Gastroesophageal sphincter (tissue), 4 donors: ENCODE measurements around the gene ACKR3. TPM values are rescaled to one million over a fixed set of nuclear protein-coding genes. Genes with fewer than 3 reads are reported as not detected.

Source experiments
- ATAC-seq: fragments of 150-250 bp; one replicate; pipeline ENCODE4 v1.9.1; 2016; ENCODE audit warnings: mild to moderate bottlenecking, moderate library complexity
- H3K27ac ChIP-seq, 4 donors: fragments of 200-600 bp; sonication (generic) in 3 of 4; 1 replicate in 3 of 4; 2 replicates in 1 of 4; pipeline ENCODE4 v1.5.1; 2016 to 2019
- H3K27me3 ChIP-seq: fragments of 200-600 bp; sonication (generic); one replicate; pipeline ENCODE4 v1.5.1; 2019
- H3K36me3 ChIP-seq, 2 donors: fragments of 200-600 bp; sonication (generic); one replicate each; pipeline ENCODE4 v1.5.1; 2019; ENCODE audit warnings: control low read depth in 1 of 2
- H3K4me1 ChIP-seq, 3 donors: fragments of 200-600 bp; sonication (generic); 1 replicate in 2 of 3; 2 replicates in 1 of 3; pipeline ENCODE4 v1.5.1; 2016 to 2019; ENCODE audit warnings: control low read depth in 2 of 3
- H3K4me3 ChIP-seq, 2 donors: fragments of 200-600 bp; sonication (generic); one replicate each; pipeline ENCODE4 v1.5.1; 2019; ENCODE audit warnings: mild to moderate bottlenecking in 1 of 2, moderate library complexity in 1 of 2
- H3K9me3 ChIP-seq, 3 donors: fragments of 200-600 bp; sonication (generic); one replicate each; pipeline ENCODE4 v1.5.1; 2017 to 2019; ENCODE audit warnings: control low read depth in 2 of 3
- EP300 ChIP-seq: sonication (generic); formaldehyde crosslinking; IDR thresholded peaks from one replicate; pipeline ENCODE4 v1.6.1; 2017; ENCODE audit warnings: antibody characterized with exemption, mild to moderate bottlenecking
- POLR2A ChIP-seq, 2 donors: fragments of 450-650 bp; IDR thresholded peaks; one replicate each; pipeline ENCODE4 v1.6.1; 2017; ENCODE audit warnings: antibody characterized with exemption in 2 of 2, mild to moderate bottlenecking in 2 of 2, moderate library complexity in 1 of 2
- POLR2AphosphoS5 ChIP-seq: sonication (generic); formaldehyde crosslinking; IDR thresholded peaks from one replicate; pipeline ENCODE4 v1.6.1; 2017; ENCODE audit warnings: antibody characterized with exemption
- WGBS, 2 donors: methylation state at CpG; one replicate each; pipeline ENCODE4 v1.1.5; 2018; ENCODE audit warnings: low coverage in 1 of 2; 5-methylcytosine and 5-hydroxymethylcytosine counted together
- total RNA-seq, 4 donors: library from RNA; depleted of rRNA; stranded (reverse); fragments of >200 nt; gene quantifications; one replicate each; pipeline ENCODE4 v1.1.0, GENCODE V29; 2016
- TF ChIP-seq, protein P1 (sequence below), 4 experiments: fragments of 200-600 bp in 2 of 4; fragments of 450-650 bp in 2 of 4; sonication (generic) in 1 of 4; IDR thresholded peaks; one replicate each; pipeline ENCODE4 v1.5.1; 2017 to 2019; ENCODE audit warnings: antibody characterized with exemption in 4 of 4, mild to moderate bottlenecking in 2 of 4, moderate library complexity in 2 of 4

The ACKR3 gene
- total RNA-seq, 4 donors from 2014 or later = 21.0 to 68.5 (median 42.5) TPM

DNA sequence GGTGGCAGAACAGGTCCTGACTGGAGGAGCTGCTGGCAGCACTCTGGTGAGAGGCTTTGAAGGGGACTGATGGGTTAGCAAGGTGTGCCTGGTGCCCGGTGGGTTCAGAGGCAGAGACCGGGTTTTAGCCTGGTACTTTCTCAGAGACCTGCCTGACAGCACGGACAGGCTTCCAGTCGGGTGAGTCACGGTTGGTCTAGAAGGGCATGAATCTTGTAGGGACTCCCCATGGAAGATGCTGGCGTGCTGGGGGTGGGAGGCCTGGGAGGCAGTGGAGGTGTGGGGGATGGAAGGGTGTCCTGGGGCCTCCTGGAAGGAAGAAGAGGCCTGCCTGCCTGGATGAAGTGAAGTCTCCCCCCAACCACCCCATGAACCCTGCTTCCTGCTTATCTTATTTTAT lies 52.6 kb downstream of the ACKR3 start:
- H3K36me3 ChIP-seq = no peaks in the 10 kb centered on the region
- no peak overlapping the region for H3K4me3 ChIP-seq
- H3K27me3 ChIP-seq = peaks cover 9% of the 10 kb centered on the region
- no peak for ATAC-seq
- H3K27ac ChIP-seq = no peak overlapping the region
- no peak for TF ChIP-seq EP300
- TF ChIP-seq POLR2AphosphoS5 = no peak
- TF ChIP-seq, protein P1, sequence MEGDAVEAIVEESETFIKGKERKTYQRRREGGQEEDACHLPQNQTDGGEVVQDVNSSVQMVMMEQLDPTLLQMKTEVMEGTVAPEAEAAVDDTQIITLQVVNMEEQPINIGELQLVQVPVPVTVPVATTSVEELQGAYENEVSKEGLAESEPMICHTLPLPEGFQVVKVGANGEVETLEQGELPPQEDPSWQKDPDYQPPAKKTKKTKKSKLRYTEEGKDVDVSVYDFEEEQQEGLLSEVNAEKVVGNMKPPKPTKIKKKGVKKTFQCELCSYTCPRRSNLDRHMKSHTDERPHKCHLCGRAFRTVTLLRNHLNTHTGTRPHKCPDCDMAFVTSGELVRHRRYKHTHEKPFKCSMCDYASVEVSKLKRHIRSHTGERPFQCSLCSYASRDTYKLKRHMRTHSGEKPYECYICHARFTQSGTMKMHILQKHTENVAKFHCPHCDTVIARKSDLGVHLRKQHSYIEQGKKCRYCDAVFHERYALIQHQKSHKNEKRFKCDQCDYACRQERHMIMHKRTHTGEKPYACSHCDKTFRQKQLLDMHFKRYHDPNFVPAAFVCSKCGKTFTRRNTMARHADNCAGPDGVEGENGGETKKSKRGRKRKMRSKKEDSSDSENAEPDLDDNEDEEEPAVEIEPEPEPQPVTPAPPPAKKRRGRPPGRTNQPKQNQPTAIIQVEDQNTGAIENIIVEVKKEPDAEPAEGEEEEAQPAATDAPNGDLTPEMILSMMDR (IDR thresholded peaks at IDR 0.05) = no peak
- no peak for TF ChIP-seq POLR2A (IDR thresholded peaks at IDR 0.05)
- no peaks in the 10 kb centered on the region for H3K4me1 ChIP-seq
- WGBS, 2 donors = 82% methylated on average over 3 of the region's 6 CpGs; no CpG with 5 or more reads in 1 of the 2 donors
- no peaks in the 10 kb centered on the region for H3K9me3 ChIP-seq

DNA sequence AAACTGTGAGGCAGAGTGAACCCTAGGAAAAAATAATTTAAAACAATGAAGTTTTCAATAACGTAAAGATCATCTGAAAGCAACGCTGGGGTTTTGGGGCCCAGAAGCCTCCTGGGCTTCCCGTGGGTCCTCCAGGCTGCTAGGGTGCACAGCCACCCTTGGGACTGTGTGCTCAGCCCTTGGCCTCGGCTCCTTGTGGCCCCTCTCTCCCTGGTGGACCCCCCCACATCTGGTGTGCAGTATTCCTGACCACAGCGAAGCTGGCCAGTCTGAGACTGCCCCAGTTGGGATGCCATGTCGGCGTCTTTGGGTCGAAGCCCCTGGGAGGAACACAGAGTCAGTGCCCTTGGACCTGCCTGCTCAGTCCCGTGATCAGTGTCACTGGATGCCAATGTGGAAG lies 53.0 kb downstream of the ACKR3 start:
- Histone ChIP-seq H3K9me3 (no peaks in the 10 kb centered on the region), H3K27ac (no peak overlapping the region), H3K36me3 (no peaks in the 10 kb centered on the region), H3K27me3 (peaks cover 9% of the 10 kb centered on the region), H3K4me1 (no peaks in the 10 kb centered on the region), H3K4me3 (no peak overlapping the region)
- ATAC-seq = no peak
- TF ChIP-seq POLR2AphosphoS5 = no peak
- TF ChIP-seq, protein P1 (IDR thresholded peaks at IDR 0.05) = no peak
- no peak for TF ChIP-seq EP300
- TF ChIP-seq POLR2A (IDR thresholded peaks at IDR 0.05) = no peak
- 75 to 86% methylated on average over 2 to 4 of the region's 9 CpGs for whole genome bisulfite sequencing, 2 donors

DNA sequence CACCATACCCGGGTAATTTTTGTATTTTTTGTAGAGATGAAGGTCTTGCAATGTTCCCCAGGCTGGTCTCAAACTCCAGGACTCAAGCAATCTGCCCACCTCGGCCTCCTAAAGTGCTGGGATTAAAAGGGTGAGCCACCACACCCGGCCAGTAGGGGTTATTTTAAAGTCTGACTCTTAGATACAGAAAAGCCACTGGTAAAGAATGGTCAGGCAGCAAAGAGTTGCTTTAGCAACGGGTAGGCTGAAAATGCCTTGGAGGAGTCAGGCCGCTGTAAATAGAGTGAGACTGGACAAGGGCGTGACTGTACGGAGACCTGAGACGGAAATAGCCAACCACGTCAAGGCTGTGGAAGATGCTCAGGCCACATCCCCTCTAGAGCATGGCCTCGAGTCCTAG lies 54.2 kb downstream of the ACKR3 start:
- 81 to 98% methylated on average over 2 to 7 of the region's 10 CpGs for WGBS, 2 donors
- Histone ChIP-seq H3K9me3 (no peaks in the 10 kb centered on the region), H3K36me3 (no peaks in the 10 kb centered on the region), H3K4me1 (no peaks in the 10 kb centered on the region), H3K27me3 (peaks cover 9% of the 10 kb centered on the region), H3K4me3 (no peak overlapping the region), H3K27ac (no peak overlapping the region)
- no peak for TF ChIP-seq POLR2AphosphoS5
- no peak for ATAC-seq

DNA sequence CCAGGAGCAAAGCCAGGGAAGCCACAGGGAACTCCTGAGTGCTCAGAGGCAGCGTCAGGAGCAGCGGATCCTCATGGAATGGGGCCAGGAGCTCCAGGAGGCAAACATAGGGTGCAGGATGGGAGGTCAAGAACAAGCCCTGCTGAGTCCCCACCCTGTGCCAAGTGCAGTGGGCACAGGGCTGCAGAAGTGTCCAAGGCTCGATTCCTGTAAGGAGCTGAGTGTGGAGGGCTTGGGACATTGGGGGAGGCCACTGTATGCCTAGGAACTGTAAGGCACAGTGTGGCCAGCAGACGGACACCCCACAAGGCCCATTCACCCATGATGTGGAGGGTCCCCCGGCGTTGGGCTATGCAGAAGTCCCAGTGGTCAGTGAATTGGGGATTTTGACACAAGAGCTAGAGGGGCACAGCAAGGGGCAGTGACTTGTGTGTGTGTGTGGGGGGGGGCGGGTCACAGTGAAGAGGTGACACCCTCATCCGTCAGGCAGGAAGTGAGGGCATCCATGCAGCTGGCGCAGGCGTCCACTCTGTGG lies 55.6 kb downstream of the ACKR3 start:
- H3K4me3 ChIP-seq = no peak overlapping the region
- H3K36me3 ChIP-seq = no peaks in the 10 kb centered on the region
- no peak for ATAC-seq
- 79% methylated on average over 2 of the region's 10 CpGs; no CpG with 5 or more reads in 1 of the 2 donors for WGBS, 2 donors
- H3K4me1 ChIP-seq = peaks cover 0 to 7% (median 0%) of the 10 kb centered on the region in 3 donors
- H3K9me3 ChIP-seq = no peaks in the 10 kb centered on the region
- peaks cover 8% of the 10 kb centered on the region for H3K27me3 ChIP-seq
- H3K27ac ChIP-seq = no peak overlapping the region
- TF ChIP-seq, protein P1 (IDR thresholded peaks at IDR 0.05) = no peak
- TF ChIP-seq EP300 (no peak), POLR2AphosphoS5 (no peak), POLR2A (IDR thresholded peaks at IDR 0.05) (no peak)

DNA sequence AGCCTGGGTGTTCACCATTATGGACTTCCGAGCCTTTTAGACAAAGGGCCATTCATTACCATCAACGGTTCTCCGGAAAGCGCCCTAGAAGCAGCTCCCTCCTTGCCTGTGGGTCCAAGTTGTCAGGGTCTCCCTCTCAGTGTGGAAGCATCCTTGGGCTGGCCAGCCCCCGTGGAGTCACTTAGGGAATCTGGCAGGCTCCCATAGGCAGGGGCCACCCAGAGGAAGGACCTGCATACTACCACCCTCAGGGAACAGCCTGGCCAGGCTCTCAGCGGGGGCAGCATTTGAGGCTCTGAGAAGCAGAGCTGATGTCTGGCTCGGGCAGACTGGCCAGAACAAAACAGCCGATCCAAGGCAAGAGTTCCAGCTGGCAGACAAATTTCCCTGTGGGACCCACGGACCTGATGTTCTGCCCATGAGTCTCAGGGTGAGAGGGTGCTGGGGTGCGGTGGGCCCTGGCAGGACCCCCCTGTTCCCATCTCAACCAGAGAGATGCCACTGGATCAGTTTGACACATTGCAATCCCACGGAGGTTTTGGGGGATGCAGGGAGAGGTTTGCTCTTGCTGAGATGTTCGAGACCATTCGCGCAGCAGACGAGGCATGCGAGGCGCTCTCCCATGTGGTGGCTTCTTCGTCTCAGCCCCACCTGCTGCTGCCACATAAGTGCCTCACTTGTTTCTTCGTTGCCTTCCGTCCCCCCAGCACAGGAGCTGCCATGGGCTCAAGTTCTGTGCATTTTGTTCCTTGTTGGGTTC lies 56.9 kb downstream of the ACKR3 start:
- H3K9me3 ChIP-seq = no peaks in the 10 kb centered on the region
- WGBS, 2 donors = 93% methylated on average over 3 of the region's 20 CpGs; no CpG with 5 or more reads in 1 of the 2 donors
- H3K4me3 ChIP-seq = no peak overlapping the region
- no peak overlapping the region for H3K27ac ChIP-seq
- peaks cover 0 to 20% (median 2%) of the 10 kb centered on the region in 3 donors for H3K4me1 ChIP-seq
- no peaks in the 10 kb centered on the region for H3K36me3 ChIP-seq
- no peak for ATAC-seq
- H3K27me3 ChIP-seq = no peaks in the 10 kb centered on the region
- TF ChIP-seq POLR2A (IDR thresholded peaks at IDR 0.05) (no peak), POLR2AphosphoS5 (no peak), EP300 (no peak)
- TF ChIP-seq, protein P1 (IDR thresholded peaks at IDR 0.05) = no peak
